ENCODE data around the gene FAM83C.
"Not testable (repeated sequence)": the region's sequence is repeated elsewhere in the genome, so short reads cannot be mapped to it uniquely, and the experiment has no call there.

Gene FAM83C

GRCh38 chr20:35269055-35269781 is 23.0 kb downstream of the FAM83C start:
- no peak overlapping the region for H3K4me3 ChIP-seq (ENCODE audit: low read depth in 1 of 5, low read length in 5 of 5)
- H3K9me3 ChIP-seq (ENCODE audit: control insufficient read depth in 5 of 5, low read length in 5 of 5): no peaks in the 10 kb centered on the region
- no peaks in the 10 kb centered on the region for H3K27me3 ChIP-seq (ENCODE audit: control insufficient read depth in 5 of 5, insufficient read depth in 4 of 5, low read length in 5 of 5)
- H3K36me3 ChIP-seq (ENCODE audit: control insufficient read depth in 5 of 5, insufficient read depth in 5 of 5, low read length in 5 of 5): peaks cover 0 to 63% (median 26%) of the 10 kb centered on the region in 5 donors
- H3K27ac ChIP-seq (ENCODE audit: low read depth, low read length): no peak overlapping the region
- H3K9ac ChIP-seq (ENCODE audit: low read length in 5 of 5): peak overlapping the region in 2 of 5 donors; percentile 1 to 21
- peaks cover 0 to 42% (median 27%) of the 10 kb centered on the region in 5 donors for H3K4me1 ChIP-seq (ENCODE audit: control insufficient read depth in 5 of 5, insufficient read depth in 5 of 5, low read length in 5 of 5)

DNA sequence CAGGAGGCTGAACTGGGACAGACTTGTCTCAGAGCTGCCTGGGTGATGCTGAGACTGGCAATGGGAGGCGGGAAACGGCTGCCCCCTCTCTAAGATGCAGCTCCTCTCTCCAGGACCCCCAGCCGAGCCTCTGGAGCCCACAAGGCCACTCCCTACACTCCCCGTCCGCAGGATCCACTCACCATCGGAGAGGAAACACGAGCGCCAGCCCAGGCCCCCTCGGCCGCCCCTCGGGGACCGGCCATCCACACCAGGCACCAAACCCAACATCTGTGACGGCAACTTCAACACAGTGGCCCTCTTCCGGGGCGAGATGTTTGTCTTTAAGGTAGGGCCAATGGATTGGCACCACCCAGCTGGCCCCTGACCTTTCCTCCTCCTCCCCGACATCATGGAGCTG is 25.1 kb downstream of the FAM83C start:
- Histone ChIP-seq H3K27ac (ENCODE audit: low read depth, low read length) (no peak overlapping the region), H3K9me3 (ENCODE audit: control insufficient read depth in 5 of 5, low read length in 5 of 5) (no peaks in the 10 kb centered on the region), H3K4me1 (ENCODE audit: control insufficient read depth in 5 of 5, insufficient read depth in 5 of 5, low read length in 5 of 5) (peaks cover 0 to 32% (median 22%) of the 10 kb centered on the region in 5 donors), H3K4me3 (ENCODE audit: low read depth in 1 of 5, low read length in 5 of 5) (no peak overlapping the region), H3K27me3 (ENCODE audit: control insufficient read depth in 5 of 5, insufficient read depth in 4 of 5, low read length in 5 of 5) (no peaks in the 10 kb centered on the region), H3K9ac (ENCODE audit: low read length in 5 of 5) (peak overlapping the region in 1 of 5 donors; percentile 23), H3K36me3 (ENCODE audit: control insufficient read depth in 5 of 5, insufficient read depth in 5 of 5, low read length in 5 of 5) (peaks cover 0 to 63% (median 28%) of the 10 kb centered on the region in 5 donors)

GRCh38 chr20:35264755-35265154 is 27.5 kb downstream of the FAM83C start:
- Histone ChIP-seq H3K36me3 (ENCODE audit: control insufficient read depth in 5 of 5, insufficient read depth in 5 of 5, low read length in 5 of 5) (peaks cover 0 to 57% (median 26%) of the 10 kb centered on the region in 5 donors), H3K27me3 (ENCODE audit: control insufficient read depth in 5 of 5, insufficient read depth in 4 of 5, low read length in 5 of 5) (no peaks in the 10 kb centered on the region), H3K27ac (ENCODE audit: low read depth, low read length) (no peak overlapping the region)

DNA sequence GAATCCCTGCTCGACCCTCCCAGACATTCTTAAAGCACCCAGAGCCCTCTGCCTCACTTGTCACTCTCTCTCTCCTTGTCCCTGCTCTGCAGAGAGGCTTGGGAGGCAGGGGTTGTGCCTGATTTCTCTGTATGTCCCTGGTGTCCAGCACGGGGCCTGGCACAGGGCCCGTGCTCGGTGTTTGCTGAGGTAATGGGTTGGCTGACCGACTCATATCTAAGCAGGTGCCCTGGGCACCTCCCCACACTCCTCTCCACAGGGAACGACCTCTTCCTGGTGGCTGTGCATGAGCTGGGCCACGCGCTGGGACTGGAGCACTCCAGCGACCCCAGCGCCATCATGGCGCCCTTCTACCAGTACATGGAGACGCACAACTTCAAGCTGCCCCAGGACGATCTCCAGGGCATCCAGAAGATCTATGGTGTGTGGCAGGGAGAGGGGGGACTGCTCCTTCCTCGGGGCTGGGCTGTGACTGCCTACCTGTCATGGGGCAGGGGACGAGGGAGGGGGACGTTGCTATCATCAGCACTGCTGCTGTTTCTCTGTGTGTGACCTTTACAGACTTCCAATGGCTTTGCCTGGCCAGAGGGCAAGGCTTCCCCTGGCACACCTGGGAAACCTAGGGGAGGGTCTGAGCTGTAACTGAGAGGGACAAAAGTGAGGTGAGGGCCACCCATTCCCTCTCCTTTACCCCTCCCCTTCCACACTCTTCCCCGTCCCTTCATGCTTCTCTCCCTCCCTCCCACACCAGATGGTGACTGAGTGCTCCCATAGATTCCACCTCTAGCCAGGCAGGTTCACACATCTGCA is 28.5 kb downstream of the FAM83C start:
- no peaks in the 10 kb centered on the region for H3K27me3 ChIP-seq (ENCODE audit: control insufficient read depth in 5 of 5, insufficient read depth in 4 of 5, low read length in 5 of 5)
- H3K9me3 ChIP-seq (ENCODE audit: control insufficient read depth in 5 of 5, low read length in 5 of 5): no peaks in the 10 kb centered on the region
- no peak overlapping the region for H3K27ac ChIP-seq (ENCODE audit: low read depth, low read length)
- peak overlapping the region in 1 of 5 donors; percentile 45 for H3K9ac ChIP-seq (ENCODE audit: low read length in 5 of 5)
- H3K36me3 ChIP-seq (ENCODE audit: control insufficient read depth in 5 of 5, insufficient read depth in 5 of 5, low read length in 5 of 5): peaks cover 0 to 57% (median 26%) of the 10 kb centered on the region in 5 donors
- H3K4me3 ChIP-seq (ENCODE audit: low read depth in 1 of 5, low read length in 5 of 5): no peak overlapping the region
- peaks cover 0 to 11% (median 8%) of the 10 kb centered on the region in 5 donors for H3K4me1 ChIP-seq (ENCODE audit: control insufficient read depth in 5 of 5, insufficient read depth in 5 of 5, low read length in 5 of 5)

More at GRCh38 chr20:35264755-35265154, 27.5 kb downstream of the FAM83C start:
- H3K9ac ChIP-seq (ENCODE audit: low read length in 5 of 5): no peak overlapping the region
- H3K4me3 ChIP-seq (ENCODE audit: low read depth in 1 of 5, low read length in 5 of 5): no peak overlapping the region
- no peaks in the 10 kb centered on the region for H3K9me3 ChIP-seq (ENCODE audit: control insufficient read depth in 5 of 5, low read length in 5 of 5)
- peaks cover 0 to 11% (median 8%) of the 10 kb centered on the region in 5 donors for H3K4me1 ChIP-seq (ENCODE audit: control insufficient read depth in 5 of 5, insufficient read depth in 5 of 5, low read length in 5 of 5)

GRCh38 chr20:35262731-35263531 is 29.3 kb downstream of the FAM83C start:
- Histone ChIP-seq H3K9ac (ENCODE audit: low read length in 5 of 5) (peak overlapping the region in 1 of 5 donors; percentile 45), H3K4me1 (ENCODE audit: control insufficient read depth in 5 of 5, insufficient read depth in 5 of 5, low read length in 5 of 5) (peaks cover 0 to 11% (median 8%) of the 10 kb centered on the region in 5 donors), H3K36me3 (ENCODE audit: control insufficient read depth in 5 of 5, insufficient read depth in 5 of 5, low read length in 5 of 5) (peaks cover 0 to 52% (median 22%) of the 10 kb centered on the region in 5 donors)
- H3K27me3 ChIP-seq (ENCODE audit: control insufficient read depth in 5 of 5, insufficient read depth in 4 of 5, low read length in 5 of 5); H3K27ac ChIP-seq (ENCODE audit: low read depth, low read length); H3K9me3 ChIP-seq (ENCODE audit: control insufficient read depth in 5 of 5, low read length in 5 of 5); H3K4me3 ChIP-seq (ENCODE audit: low read depth in 1 of 5, low read length in 5 of 5): not testable (repeated sequence)

DNA sequence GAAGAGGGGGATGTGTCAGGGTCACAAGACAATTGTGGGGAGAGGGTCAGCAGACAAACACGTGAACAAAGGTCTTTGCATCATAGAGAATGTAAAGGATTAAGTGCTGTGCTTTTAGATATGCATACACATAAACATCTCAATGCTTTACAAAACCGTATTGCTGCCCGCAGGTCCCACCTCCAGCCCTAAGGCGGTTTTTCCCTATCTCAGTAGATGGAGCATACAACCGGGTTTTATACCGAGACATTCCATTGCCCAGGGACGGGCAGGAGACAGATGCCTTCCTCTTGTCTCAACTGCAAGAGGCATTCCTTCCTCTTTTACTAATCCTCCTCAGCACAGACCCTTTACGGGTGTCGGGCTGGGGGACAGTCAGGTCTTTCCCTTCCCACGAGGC is 29.9 kb downstream of the FAM83C start:
- Histone ChIP-seq H3K4me1 (ENCODE audit: control insufficient read depth in 5 of 5, insufficient read depth in 5 of 5, low read length in 5 of 5) (peaks cover 0 to 11% (median 8%) of the 10 kb centered on the region in 5 donors), H3K36me3 (ENCODE audit: control insufficient read depth in 5 of 5, insufficient read depth in 5 of 5, low read length in 5 of 5) (peaks cover 0 to 46% (median 16%) of the 10 kb centered on the region in 5 donors)
- not testable (repeated sequence) for H3K9ac ChIP-seq (ENCODE audit: low read length in 5 of 5); H3K9me3 ChIP-seq (ENCODE audit: control insufficient read depth in 5 of 5, low read length in 5 of 5); H3K27me3 ChIP-seq (ENCODE audit: control insufficient read depth in 5 of 5, insufficient read depth in 4 of 5, low read length in 5 of 5); H3K4me3 ChIP-seq (ENCODE audit: low read depth in 1 of 5, low read length in 5 of 5); H3K27ac ChIP-seq (ENCODE audit: low read depth, low read length)

- Histone ChIP-seq H3K36me3 (ENCODE audit: control insufficient read depth in 5 of 5, insufficient read depth in 5 of 5, low read length in 5 of 5) (peaks cover 0 to 33% (median 14%) of the 10 kb centered on the region in 5 donors), H3K9me3 (ENCODE audit: control insufficient read depth in 5 of 5, low read length in 5 of 5) (no peaks in the 10 kb centered on the region), H3K27ac (ENCODE audit: low read depth, low read length) (no peak overlapping the region), H3K4me3 (ENCODE audit: low read depth in 1 of 5, low read length in 5 of 5) (no peak overlapping the region), H3K9ac (ENCODE audit: low read length in 5 of 5) (no peak overlapping the region), H3K4me1 (ENCODE audit: control insufficient read depth in 5 of 5, insufficient read depth in 5 of 5, low read length in 5 of 5) (peaks cover 0 to 11% (median 8%) of the 10 kb centered on the region in 5 donors), H3K27me3 (ENCODE audit: control insufficient read depth in 5 of 5, insufficient read depth in 4 of 5, low read length in 5 of 5) (no peaks in the 10 kb centered on the region)
These were observed 31.8 kb downstream of the FAM83C start for GRCh38 chr20:35260426-35260825.

DNA sequence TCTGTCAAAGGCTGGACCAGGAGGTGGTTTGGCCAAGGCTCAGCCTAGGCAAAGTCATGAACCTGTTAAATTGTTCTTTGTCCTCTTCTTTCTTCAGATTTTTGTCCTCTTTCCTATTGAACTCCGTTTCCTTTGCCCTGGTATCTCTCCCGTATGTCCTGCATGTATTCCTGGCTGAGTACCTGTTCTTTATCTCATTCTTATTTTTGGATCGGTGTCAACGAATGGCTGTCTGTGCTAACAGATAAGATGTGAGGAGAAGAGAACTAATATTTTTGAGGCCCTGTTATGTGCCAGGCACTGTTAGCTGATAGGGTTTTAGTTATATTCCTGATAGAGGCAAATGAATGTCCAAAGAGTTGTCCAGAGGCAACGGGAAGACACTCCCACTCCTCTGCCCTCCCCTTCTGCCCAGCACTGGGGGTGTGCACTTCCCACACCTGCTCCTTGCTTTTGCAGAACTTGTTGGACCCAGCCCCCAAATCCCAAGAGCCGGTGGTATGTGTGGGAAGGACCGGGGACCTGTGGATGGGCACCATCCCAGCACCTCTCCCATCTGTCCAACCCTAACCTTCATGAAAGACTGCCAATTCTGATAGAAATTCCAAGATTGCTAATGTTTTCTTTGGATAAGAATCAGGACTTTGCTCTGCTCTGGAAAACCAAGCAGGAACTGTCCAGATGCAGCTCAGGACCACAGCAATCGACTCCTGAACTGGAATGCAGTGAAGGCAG is 34.9 kb downstream of the FAM83C start:
- Histone ChIP-seq H3K9ac (ENCODE audit: low read length in 5 of 5) (no peak overlapping the region), H3K4me1 (ENCODE audit: control insufficient read depth in 5 of 5, insufficient read depth in 5 of 5, low read length in 5 of 5) (no peaks in the 10 kb centered on the region), H3K27me3 (ENCODE audit: control insufficient read depth in 5 of 5, insufficient read depth in 4 of 5, low read length in 5 of 5) (no peaks in the 10 kb centered on the region), H3K4me3 (ENCODE audit: low read depth in 1 of 5, low read length in 5 of 5) (no peak overlapping the region), H3K27ac (ENCODE audit: low read depth, low read length) (no peak overlapping the region), H3K36me3 (ENCODE audit: control insufficient read depth in 5 of 5, insufficient read depth in 5 of 5, low read length in 5 of 5) (peaks cover 0 to 24% (median 10%) of the 10 kb centered on the region in 5 donors), H3K9me3 (ENCODE audit: control insufficient read depth in 5 of 5, low read length in 5 of 5) (no peaks in the 10 kb centered on the region)

GRCh38 chr20:35254448-35254999 is 37.7 kb downstream of the FAM83C start:
- Histone ChIP-seq H3K4me1 (ENCODE audit: control insufficient read depth in 5 of 5, insufficient read depth in 5 of 5, low read length in 5 of 5) (no peaks in the 10 kb centered on the region), H3K36me3 (ENCODE audit: control insufficient read depth in 5 of 5, insufficient read depth in 5 of 5, low read length in 5 of 5) (peaks cover 0 to 13% (median 3%) of the 10 kb centered on the region in 5 donors), H3K9me3 (ENCODE audit: control insufficient read depth in 5 of 5, low read length in 5 of 5) (no peaks in the 10 kb centered on the region), H3K4me3 (ENCODE audit: low read depth in 1 of 5, low read length in 5 of 5) (no peak overlapping the region), H3K9ac (ENCODE audit: low read length in 5 of 5) (no peak overlapping the region), H3K27me3 (ENCODE audit: control insufficient read depth in 5 of 5, insufficient read depth in 4 of 5, low read length in 5 of 5) (no peaks in the 10 kb centered on the region), H3K27ac (ENCODE audit: low read depth, low read length) (no peak overlapping the region)
